ENCODE measurements around the gene CDH8. TPM values are rescaled to one million over a fixed set of nuclear protein-coding genes. Genes with fewer than 3 reads are reported as not detected.
A peak's percentile ranks its signal among the peaks of the same experiment; 100 is the strongest.
"Not testable (repeated sequence)": the region's sequence is repeated elsewhere in the genome, so short reads cannot be mapped to it uniquely, and the experiment has no call there.

CDH8 gene
- total RNA-seq, 1 donor from 2014 or later: 23.7 TPM

DNA sequence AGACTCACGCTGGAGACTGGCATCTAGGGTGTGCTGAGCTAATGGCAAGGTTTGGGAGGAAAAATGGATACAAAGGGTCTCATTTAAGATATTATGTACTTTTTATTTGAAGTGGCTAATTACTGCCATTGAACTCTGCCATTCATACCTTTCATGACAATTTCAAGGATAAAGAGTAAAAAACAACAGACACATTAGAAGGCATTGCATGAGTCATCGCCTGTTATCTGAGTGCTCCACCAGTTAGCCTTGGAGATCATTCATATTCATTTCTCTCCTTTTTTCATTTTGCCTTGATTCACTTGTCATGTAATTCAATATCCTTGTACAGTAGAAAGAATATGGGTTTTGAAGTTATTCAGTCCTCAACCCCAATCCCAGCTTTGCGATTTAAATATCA is 109.5 kb downstream of the CDH8 start:
- Mint-ChIP-seq H3K4me1 (no peaks in the 10 kb centered on the region), H3K4me3 (no peak overlapping the region), H3K27ac (no peak overlapping the region), H3K27me3 (ENCODE audit: insufficient read depth, low read depth) (peaks cover 5% of the 10 kb centered on the region), H3K9me3 (no peaks in the 10 kb centered on the region), H3K36me3 (no peaks in the 10 kb centered on the region)
- Histone ChIP-seq H3K4me3 (no peak overlapping the region), H3K27me3 (no peaks in the 10 kb centered on the region), H3K4me1 (no peaks in the 10 kb centered on the region), H3K9me3 (ENCODE audit: low read depth) (no peaks in the 10 kb centered on the region), H2AFZ (replicated peaks) (no peak overlapping the region), H3K79me2 (ENCODE audit: low read depth) (no peaks in the 10 kb centered on the region), H3K36me3 (no peaks in the 10 kb centered on the region), H3K4me2 (no peak overlapping the region), H3K27ac (no peak overlapping the region), H3F3A (ENCODE audit: low read depth) (no peaks in the 10 kb centered on the region), H4K20me1 (ENCODE audit: low read depth) (no peaks in the 10 kb centered on the region), H3K9ac (no peak overlapping the region)
- no peak for DNase-seq (ENCODE audit: low spot score)
- TF ChIP-seq EZH2phosphoT487 (IDR thresholded peaks at IDR 0.05) (no peak), EZH2 (IDR thresholded peaks at IDR 0.05) (no peak)
- TF ChIP-seq, protein P1, sequence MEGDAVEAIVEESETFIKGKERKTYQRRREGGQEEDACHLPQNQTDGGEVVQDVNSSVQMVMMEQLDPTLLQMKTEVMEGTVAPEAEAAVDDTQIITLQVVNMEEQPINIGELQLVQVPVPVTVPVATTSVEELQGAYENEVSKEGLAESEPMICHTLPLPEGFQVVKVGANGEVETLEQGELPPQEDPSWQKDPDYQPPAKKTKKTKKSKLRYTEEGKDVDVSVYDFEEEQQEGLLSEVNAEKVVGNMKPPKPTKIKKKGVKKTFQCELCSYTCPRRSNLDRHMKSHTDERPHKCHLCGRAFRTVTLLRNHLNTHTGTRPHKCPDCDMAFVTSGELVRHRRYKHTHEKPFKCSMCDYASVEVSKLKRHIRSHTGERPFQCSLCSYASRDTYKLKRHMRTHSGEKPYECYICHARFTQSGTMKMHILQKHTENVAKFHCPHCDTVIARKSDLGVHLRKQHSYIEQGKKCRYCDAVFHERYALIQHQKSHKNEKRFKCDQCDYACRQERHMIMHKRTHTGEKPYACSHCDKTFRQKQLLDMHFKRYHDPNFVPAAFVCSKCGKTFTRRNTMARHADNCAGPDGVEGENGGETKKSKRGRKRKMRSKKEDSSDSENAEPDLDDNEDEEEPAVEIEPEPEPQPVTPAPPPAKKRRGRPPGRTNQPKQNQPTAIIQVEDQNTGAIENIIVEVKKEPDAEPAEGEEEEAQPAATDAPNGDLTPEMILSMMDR (IDR thresholded peaks at IDR 0.05): no peak

DNA sequence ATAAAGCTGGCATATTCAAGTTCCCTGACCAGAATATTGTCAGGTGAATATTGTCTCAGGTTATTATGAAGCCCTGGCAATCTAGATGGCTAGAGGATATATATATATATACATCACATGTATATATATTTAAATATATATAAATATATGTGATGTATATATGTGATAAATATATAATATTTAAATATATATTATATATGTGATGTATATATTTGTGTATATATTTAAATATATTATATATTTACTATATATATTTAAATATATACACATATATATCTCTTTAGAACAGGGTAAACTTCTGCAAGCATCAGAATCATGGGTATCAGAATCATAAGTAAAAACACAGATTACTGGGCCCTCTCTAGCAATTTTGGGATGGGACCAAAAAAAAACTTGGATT is 112.6 kb downstream of the CDH8 start:
- H3K9me3 Mint-ChIP-seq: no peaks in the 10 kb centered on the region
- no peak overlapping the region for H3K27ac Mint-ChIP-seq
- H3K4me1 Mint-ChIP-seq: no peaks in the 10 kb centered on the region
- Histone ChIP-seq H3K4me1 (no peaks in the 10 kb centered on the region), H3K27me3 (no peaks in the 10 kb centered on the region), H3K9me3 (ENCODE audit: low read depth) (no peaks in the 10 kb centered on the region), H3K4me2 (no peak overlapping the region), H3K36me3 (no peaks in the 10 kb centered on the region), H3K27ac (no peak overlapping the region), H2AFZ (replicated peaks) (no peak overlapping the region), H3K79me2 (ENCODE audit: low read depth) (no peaks in the 10 kb centered on the region), H3K9ac (no peak overlapping the region), H3F3A (ENCODE audit: low read depth) (no peaks in the 10 kb centered on the region), H3K4me3 (no peak overlapping the region), H4K20me1 (ENCODE audit: low read depth) (no peaks in the 10 kb centered on the region)
- TF ChIP-seq, protein P1 (IDR thresholded peaks at IDR 0.05): no peak
- TF ChIP-seq EZH2 (IDR thresholded peaks at IDR 0.05) (no peak), EZH2phosphoT487 (IDR thresholded peaks at IDR 0.05) (no peak)
- H3K36me3 Mint-ChIP-seq: no peaks in the 10 kb centered on the region
- H3K27me3 Mint-ChIP-seq (ENCODE audit: insufficient read depth, low read depth): peaks cover 5% of the 10 kb centered on the region
- H3K4me3 Mint-ChIP-seq: no peak overlapping the region
- no peak for DNase-seq (ENCODE audit: low spot score)

DNA sequence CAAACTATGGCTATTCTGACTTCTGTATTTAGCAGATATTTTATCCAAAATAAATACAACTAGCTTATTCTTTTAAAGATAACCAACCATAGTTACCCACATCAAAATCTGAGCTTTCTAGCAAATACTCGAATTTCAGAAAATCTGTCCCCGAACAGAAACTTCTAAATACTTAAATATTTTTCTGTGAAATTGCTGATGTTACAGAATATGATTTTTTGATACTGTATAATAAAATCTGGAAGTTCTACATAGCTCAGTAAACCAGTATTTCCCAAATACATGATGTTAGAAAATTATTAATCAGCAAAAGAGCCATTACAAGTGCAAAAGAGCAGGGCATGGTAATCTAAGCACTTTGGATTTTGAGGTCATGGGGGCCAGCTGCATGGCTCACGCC is 114.9 kb downstream of the CDH8 start:
- Histone ChIP-seq H3K4me3 (no peak overlapping the region), H3K36me3 (no peaks in the 10 kb centered on the region), H3K9me3 (ENCODE audit: low read depth) (no peaks in the 10 kb centered on the region), H3K79me2 (ENCODE audit: low read depth) (no peaks in the 10 kb centered on the region), H4K20me1 (ENCODE audit: low read depth) (no peaks in the 10 kb centered on the region), H3K27me3 (no peaks in the 10 kb centered on the region), H2AFZ (replicated peaks) (no peak overlapping the region), H3F3A (ENCODE audit: low read depth) (no peaks in the 10 kb centered on the region), H3K9ac (no peak overlapping the region), H3K4me1 (no peaks in the 10 kb centered on the region), H3K27ac (no peak overlapping the region), H3K4me2 (no peak overlapping the region)
- Mint-ChIP-seq H3K4me1 (peaks cover 2% of the 10 kb centered on the region), H3K36me3 (no peaks in the 10 kb centered on the region), H3K27me3 (ENCODE audit: insufficient read depth, low read depth) (peaks cover 5% of the 10 kb centered on the region), H3K4me3 (no peak overlapping the region), H3K27ac (no peak overlapping the region), H3K9me3 (peaks cover 3% of the 10 kb centered on the region)
- DNase-seq (ENCODE audit: low spot score): no peak
- TF ChIP-seq EZH2phosphoT487 (IDR thresholded peaks at IDR 0.05) (no peak), EZH2 (IDR thresholded peaks at IDR 0.05) (no peak)
- TF ChIP-seq, protein P1 (IDR thresholded peaks at IDR 0.05): no peak

DNA sequence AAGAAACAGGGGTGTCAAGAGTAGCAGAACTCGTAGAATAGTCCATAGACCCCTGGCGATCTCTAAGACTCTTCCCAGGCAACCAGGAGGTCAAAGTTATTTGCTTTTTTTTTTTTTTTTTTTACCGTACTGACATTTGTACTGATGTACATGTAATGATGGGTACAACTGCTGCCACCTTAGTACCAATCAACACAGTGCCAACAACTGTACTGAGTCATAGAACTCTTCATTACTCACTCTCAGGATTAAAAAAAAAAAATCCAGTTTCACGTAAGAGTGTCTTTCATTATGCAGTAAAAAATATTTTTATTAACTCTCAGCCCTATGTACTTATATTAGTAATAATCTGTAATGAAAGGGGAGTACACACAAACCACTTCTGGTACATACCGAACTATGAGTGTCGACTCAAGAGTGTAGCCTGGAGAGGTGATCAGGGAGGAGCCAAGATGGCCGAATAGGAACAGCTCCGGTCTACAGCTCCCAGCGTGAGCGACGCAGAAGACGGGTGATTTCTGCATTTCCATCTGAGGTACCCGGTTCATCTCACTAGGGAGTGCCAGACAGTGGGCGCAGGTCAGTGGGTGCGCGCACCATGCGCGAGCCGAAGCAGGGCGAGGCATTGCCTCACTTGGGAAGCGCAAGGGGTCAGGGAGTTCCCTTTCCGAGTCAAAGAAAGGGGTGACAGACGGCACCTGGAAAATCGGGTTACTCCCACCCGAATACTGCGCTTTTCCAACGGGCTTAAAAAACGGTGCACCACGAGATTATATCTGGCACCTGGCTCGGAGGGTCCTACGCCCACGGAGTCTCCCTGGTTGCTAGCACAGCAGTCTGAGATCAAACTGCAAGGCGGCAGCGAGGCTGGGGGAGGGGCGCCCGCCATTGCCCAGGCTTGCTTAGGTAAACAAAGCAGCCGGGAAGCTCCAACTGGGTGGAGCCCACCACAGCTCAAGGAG is 118.1 kb downstream of the CDH8 start:
- not testable (repeated sequence) for H3K9me3 ChIP-seq (ENCODE audit: low read depth); H3K27me3 Mint-ChIP-seq (ENCODE audit: insufficient read depth, low read depth); H3K4me1 Mint-ChIP-seq; H3F3A ChIP-seq (ENCODE audit: low read depth); DNase-seq (ENCODE audit: low spot score); H3K27ac ChIP-seq; H3K79me2 ChIP-seq (ENCODE audit: low read depth); H3K9ac ChIP-seq; H3K4me3 Mint-ChIP-seq; H3K4me1 ChIP-seq; H4K20me1 ChIP-seq (ENCODE audit: low read depth); H3K27ac Mint-ChIP-seq; H3K36me3 Mint-ChIP-seq; H3K36me3 ChIP-seq; H3K27me3 ChIP-seq; H3K9me3 Mint-ChIP-seq
- H2AFZ ChIP-seq (replicated peaks): peak overlapping the region; percentile 76
- peak overlapping the region; percentile 70 for H3K4me2 ChIP-seq
- peak overlapping the region; percentile 37 for H3K4me3 ChIP-seq

Data from neural progenitor cell (in vitro differentiated cells).